ENCODE data around the gene GALNTL6. TPM values are rescaled to one million over a fixed set of nuclear protein-coding genes. Genes with fewer than 3 reads are reported as not detected.

The GALNTL6 gene
- total and polyA plus RNA-seq, 2 donors (not counting 1 experiment from before 2014, with no cell fraction given), result 0.99 to 1.1 TPM

DNA sequence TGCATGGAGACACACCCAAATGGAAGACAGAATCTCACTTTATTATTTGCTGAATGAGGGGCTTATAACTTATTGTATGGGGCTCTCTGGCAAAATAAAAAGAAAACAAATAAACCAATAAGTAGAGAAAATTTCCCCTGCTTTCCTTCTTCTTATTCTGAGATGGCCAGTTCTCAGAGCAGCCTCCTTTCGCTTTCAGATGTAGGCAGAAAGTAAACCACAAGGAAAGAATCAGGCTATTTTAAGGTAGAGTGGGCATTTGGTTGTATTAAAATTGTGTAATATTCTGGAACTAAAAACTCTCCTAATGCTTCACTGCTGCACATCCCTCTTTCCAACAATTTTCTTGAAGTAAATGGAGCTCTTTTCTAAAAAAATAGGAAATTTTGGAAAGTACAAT, 241.8 kb downstream of the GALNTL6 start:
- no peaks in the 10 kb centered on the region for H3K27me3 Mint-ChIP-seq
- Histone ChIP-seq H2AFZ (ENCODE audit: insufficient read depth, low read depth, low read length, poor library complexity, severe bottlenecking) (no peak overlapping the region), H3K9me3 (ENCODE audit: control extremely low read depth in 1 of 3, control insufficient read depth in 2 of 3, insufficient read depth in 1 of 3, low read length in 2 of 3) (no peaks in the 10 kb centered on the region), H3K4me3 (ENCODE audit: control extremely low read depth in 1 of 5, extremely low read depth in 1 of 5, insufficient read depth in 1 of 5, low read depth in 2 of 5, low read length in 4 of 5) (no peak overlapping the region), H3K4me2 (replicated peaks; ENCODE audit: low read depth, low read length, poor library complexity, severe bottlenecking) (no peak overlapping the region), H4K20me1 (ENCODE audit: control insufficient read depth, insufficient read depth, low read length, poor library complexity, severe bottlenecking) (no peaks in the 10 kb centered on the region), H3K27ac (ENCODE audit: low read length in 2 of 2) (no peak overlapping the region), H3K79me2 (ENCODE audit: control insufficient read depth, insufficient read depth, low read length) (no peaks in the 10 kb centered on the region), H3K4me1 (ENCODE audit: control insufficient read depth in 2 of 2, insufficient read depth in 2 of 2, low read length in 2 of 2) (no peaks in the 10 kb centered on the region), H3K27me3 (replicated peaks in 1 of 4; ENCODE audit: control extremely low read depth in 1 of 4, control insufficient read depth in 3 of 4, insufficient read depth in 4 of 4, low read length in 3 of 4) (no peaks in the 10 kb centered on the region), H3K36me3 (replicated peaks in 1 of 2; ENCODE audit: control extremely low read depth in 1 of 2, control insufficient read depth in 1 of 2, extremely low read depth in 1 of 2, insufficient read depth in 2 of 2, low read length in 1 of 2) (no peaks in the 10 kb centered on the region), H3K9ac (ENCODE audit: low read length) (no peak overlapping the region)
- intact Hi-C loops (cut with micrococcal nuclease), result no loop called here
- DNase-seq (no peak), ATAC-seq (ENCODE audit: low read depth) (no peak)
- no CpG with 5 or more reads among the region's 1 CpG for WGBS (ENCODE audit: insufficient coverage)
- ChIA-PET POLR2A (no interaction called here), CTCF (no interaction called here)
- TF ChIP-seq, protein P1, sequence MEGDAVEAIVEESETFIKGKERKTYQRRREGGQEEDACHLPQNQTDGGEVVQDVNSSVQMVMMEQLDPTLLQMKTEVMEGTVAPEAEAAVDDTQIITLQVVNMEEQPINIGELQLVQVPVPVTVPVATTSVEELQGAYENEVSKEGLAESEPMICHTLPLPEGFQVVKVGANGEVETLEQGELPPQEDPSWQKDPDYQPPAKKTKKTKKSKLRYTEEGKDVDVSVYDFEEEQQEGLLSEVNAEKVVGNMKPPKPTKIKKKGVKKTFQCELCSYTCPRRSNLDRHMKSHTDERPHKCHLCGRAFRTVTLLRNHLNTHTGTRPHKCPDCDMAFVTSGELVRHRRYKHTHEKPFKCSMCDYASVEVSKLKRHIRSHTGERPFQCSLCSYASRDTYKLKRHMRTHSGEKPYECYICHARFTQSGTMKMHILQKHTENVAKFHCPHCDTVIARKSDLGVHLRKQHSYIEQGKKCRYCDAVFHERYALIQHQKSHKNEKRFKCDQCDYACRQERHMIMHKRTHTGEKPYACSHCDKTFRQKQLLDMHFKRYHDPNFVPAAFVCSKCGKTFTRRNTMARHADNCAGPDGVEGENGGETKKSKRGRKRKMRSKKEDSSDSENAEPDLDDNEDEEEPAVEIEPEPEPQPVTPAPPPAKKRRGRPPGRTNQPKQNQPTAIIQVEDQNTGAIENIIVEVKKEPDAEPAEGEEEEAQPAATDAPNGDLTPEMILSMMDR (IDR thresholded peaks at IDR 0.05), result no peak
- TF ChIP-seq EZH2 (IDR thresholded peaks at IDR 0.05; ENCODE audit: borderline replicate concordance, insufficient read depth, low read depth, low read length, poor library complexity, severe bottlenecking), result no peak
- H3K27ac Mint-ChIP-seq, result no peak overlapping the region
- H3K4me3 Mint-ChIP-seq, result no peak overlapping the region
- no peaks in the 10 kb centered on the region for H3K9me3 Mint-ChIP-seq (ENCODE audit: insufficient read depth)
- H3K4me1 Mint-ChIP-seq, result no peaks in the 10 kb centered on the region

DNA sequence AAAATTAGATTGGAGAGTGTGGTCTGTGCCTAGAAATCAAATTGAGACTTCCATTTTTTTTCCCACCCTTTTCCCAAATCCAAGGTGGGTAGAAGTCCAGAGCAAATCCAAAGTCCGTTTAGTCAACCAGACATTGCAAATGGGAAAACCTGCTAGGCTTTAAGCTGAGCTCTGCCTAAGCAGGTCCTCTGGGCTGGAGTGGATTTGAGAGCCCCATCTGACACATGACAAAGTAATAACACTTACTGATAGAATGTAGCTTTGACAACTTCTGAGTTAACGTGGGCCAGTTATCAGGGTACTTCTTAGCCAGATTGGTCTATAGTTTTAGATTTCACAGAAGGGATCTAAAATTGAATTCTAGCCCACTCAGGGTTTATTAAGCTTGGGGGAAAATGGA, 242.3 kb downstream of the GALNTL6 start:
- no peaks in the 10 kb centered on the region for H3K4me1 ChIP-seq (ENCODE audit: control insufficient read depth in 2 of 2, insufficient read depth in 2 of 2, low read length in 2 of 2)
- H3K4me3 Mint-ChIP-seq, result no peak overlapping the region
- TF ChIP-seq, protein P1 (IDR thresholded peaks at IDR 0.05), result no peak
- TF ChIP-seq EZH2 (IDR thresholded peaks at IDR 0.05; ENCODE audit: borderline replicate concordance, insufficient read depth, low read depth, low read length, poor library complexity, severe bottlenecking), result no peak
- H3K9me3 ChIP-seq (ENCODE audit: control extremely low read depth in 1 of 3, control insufficient read depth in 2 of 3, insufficient read depth in 1 of 3, low read length in 2 of 3), result no peaks in the 10 kb centered on the region
- no peaks in the 10 kb centered on the region for H3K4me1 Mint-ChIP-seq
- no peaks in the 10 kb centered on the region for H3K36me3 ChIP-seq (replicated peaks in 1 of 2; ENCODE audit: control extremely low read depth in 1 of 2, control insufficient read depth in 1 of 2, extremely low read depth in 1 of 2, insufficient read depth in 2 of 2, low read length in 1 of 2)
- H3K27me3 ChIP-seq (replicated peaks in 1 of 4; ENCODE audit: control extremely low read depth in 1 of 4, control insufficient read depth in 3 of 4, insufficient read depth in 4 of 4, low read length in 3 of 4), result no peaks in the 10 kb centered on the region
- ATAC-seq (ENCODE audit: low read depth) (no peak), DNase-seq (no peak)
- no peaks in the 10 kb centered on the region for H4K20me1 ChIP-seq (ENCODE audit: control insufficient read depth, insufficient read depth, low read length, poor library complexity, severe bottlenecking)
- H3K27ac ChIP-seq (ENCODE audit: low read length in 2 of 2), result no peak overlapping the region
- no peaks in the 10 kb centered on the region for H3K79me2 ChIP-seq (ENCODE audit: control insufficient read depth, insufficient read depth, low read length)
- CTCF ChIA-PET, result no interaction called here
- intact Hi-C loops (cut with micrococcal nuclease), result no loop called here
- no peak overlapping the region for H3K9ac ChIP-seq (ENCODE audit: low read length)
- H3K27me3 Mint-ChIP-seq, result no peaks in the 10 kb centered on the region
- no peak overlapping the region for H3K27ac Mint-ChIP-seq
- WGBS (ENCODE audit: insufficient coverage), result 100% methylated on average over 2 of the region's 2 CpGs
- POLR2A ChIA-PET, result no interaction called here
- H2AFZ ChIP-seq (ENCODE audit: insufficient read depth, low read depth, low read length, poor library complexity, severe bottlenecking), result no peak overlapping the region
- no peak overlapping the region for H3K4me3 ChIP-seq (ENCODE audit: control extremely low read depth in 1 of 5, extremely low read depth in 1 of 5, insufficient read depth in 1 of 5, low read depth in 2 of 5, low read length in 4 of 5)
- no peak overlapping the region for H3K4me2 ChIP-seq (replicated peaks; ENCODE audit: low read depth, low read length, poor library complexity, severe bottlenecking)
- no peaks in the 10 kb centered on the region for H3K9me3 Mint-ChIP-seq (ENCODE audit: insufficient read depth)
